ENCODE measurements around the gene PARVG.

- TF ChIP-seq CTCF (IDR thresholded peaks at IDR 0.05; ENCODE audit: extremely low read depth in 1 of 2, insufficient read depth in 1 of 2, low read depth in 1 of 2, low read length in 2 of 2) (no peak), MYC (IDR thresholded peaks at IDR 0.05; ENCODE audit: low read depth, low read length) (no peak), POLR2AphosphoS5 (IDR thresholded peaks at IDR 0.05; ENCODE audit: insufficient read depth, low read depth, low read length) (no peak), EZH2 (IDR thresholded peaks at IDR 0.05; ENCODE audit: borderline replicate concordance, low read depth, low read length, severe bottlenecking) (no peak), MAX (IDR thresholded peaks at IDR 0.05; ENCODE audit: insufficient read depth, insufficient read length) (no peak), POLR2A (IDR thresholded peaks at IDR 0.05; ENCODE audit: low read depth, low read length) (no peak), JUN (IDR thresholded peaks at IDR 0.05; ENCODE audit: borderline replicate concordance, insufficient read depth, insufficient read length, low read depth) (no peak), FOS (IDR thresholded peaks at IDR 0.05; ENCODE audit: borderline replicate concordance, insufficient read depth, low read length) (no peak), GATA2 (IDR thresholded peaks at IDR 0.05; ENCODE audit: insufficient read depth, insufficient read length, low read depth, low read length) (no peak)
Measured at GRCh38 chr22:44184006-44184405, 3.3 kb downstream of the PARVG start.

All from endothelial cell of umbilical vein (primary cell).